OCI-LY3 (cell line): ENCODE results near the gene SNAI1.
"Not testable (repeated sequence)": the region's sequence is repeated elsewhere in the genome, so short reads cannot be mapped to it uniquely, and the experiment has no call there.

ENCODE experiments used
- H2AFZ ChIP-seq: fragments of 200-600, 300-600 bp; shearing (Covaris generic); 2 replicates; pipeline ENCODE4 v1.6.0; 2014; ENCODE audit warnings: antibody characterized with exemption, low read depth, low read length
- H3K27ac ChIP-seq: fragments of 200-600, 300-600 bp; sonication (generic); 2 replicates; pipeline ENCODE4 v1.5.1; 2014; ENCODE audit warnings: mild to moderate bottlenecking, low read length, moderate library complexity, mixed read lengths
- H3K27me3 ChIP-seq: fragments of 200-600, 300-600 bp; sonication (generic); 2 replicates; pipeline ENCODE4 v1.6.1; 2014; ENCODE audit warnings: low read depth, low read length, mixed read lengths
- H3K36me3 ChIP-seq: fragments of 200-600, 300-600 bp; sonication (generic); replicated peaks from 2 replicates; pipeline ENCODE3; 2014; ENCODE audit warnings: low read depth, low read length, mixed read lengths
- H3K4me1 ChIP-seq: fragments of 300-600, 200-600 bp; sonication (generic); 2 replicates; pipeline ENCODE4 v1.6.1; 2014; ENCODE audit warnings: low read length, mixed read lengths
- H3K4me2 ChIP-seq: fragments of 200-600, 300-600 bp; sonication (generic); 2 replicates; pipeline ENCODE4 v1.6.1; 2014; ENCODE audit warnings: low read length, mixed read lengths
- H3K4me3 ChIP-seq: fragments of 300-600, 200-600 bp; sonication (generic); 2 replicates; pipeline ENCODE4 v1.5.1; 2014; ENCODE audit warnings: antibody characterized with exemption, mild to moderate bottlenecking, low read length, moderate library complexity
- H3K79me2 ChIP-seq: fragments of 300-600, 200-600 bp; shearing (Covaris generic); 2 replicates; pipeline ENCODE4 v1.6.1; 2014; ENCODE audit warnings: mild to moderate bottlenecking, low read length, mixed read lengths
- H3K9ac ChIP-seq: fragments of 300-600, 200-600 bp; shearing (Covaris generic); 2 replicates; pipeline ENCODE4 v1.6.0; 2014; ENCODE audit warnings: mild to moderate bottlenecking, low read length, moderate library complexity
- H3K9me3 ChIP-seq: fragments of 200-600, 300-600 bp; shearing (Covaris generic); 2 replicates; pipeline ENCODE4 v1.6.1; 2014; ENCODE audit warnings: low read length, mixed read lengths; ENCODE audit not compliant: insufficient read depth
- H4K20me1 ChIP-seq: fragments of 200-600, 300-600 bp; sonication (generic); 2 replicates; pipeline ENCODE4 v1.6.1; 2016; ENCODE audit warnings: low read length, mixed read lengths; ENCODE audit not compliant: insufficient read depth
- CTCF ChIP-seq: fragments of 200-600, 300-600 bp; sonication (generic); IDR thresholded peaks from 2 replicates; pipeline ENCODE4 v1.5.1; 2014; ENCODE audit warnings: antibody characterized with exemption, low read length, low read depth
- EZH2phosphoT487 ChIP-seq: fragments of 200-600 bp; shearing (Covaris generic); IDR thresholded peaks from 2 replicates; pipeline ENCODE4 v1.6.1; 2018; ENCODE audit warnings: antibody characterized with exemption, mixed run types, low read depth

Gene SNAI1

GRCh38 chr20:50008007-50008406 is 25.2 kb downstream of the SNAI1 start:
- no peaks in the 10 kb centered on the region for H3K9me3 ChIP-seq
- no peak overlapping the region for H3K4me3 ChIP-seq
- H3K79me2 ChIP-seq, result no peaks in the 10 kb centered on the region
- no peaks in the 10 kb centered on the region for H3K36me3 ChIP-seq
- H2AFZ ChIP-seq, result no peak overlapping the region
- no peaks in the 10 kb centered on the region for H3K27me3 ChIP-seq
- TF ChIP-seq EZH2phosphoT487 (no peak), CTCF (no peak)
- H3K9ac ChIP-seq, result no peak overlapping the region
- peaks cover 33% of the 10 kb centered on the region for H3K4me1 ChIP-seq
- no peaks in the 10 kb centered on the region for H4K20me1 ChIP-seq
- no peak overlapping the region for H3K4me2 ChIP-seq
- no peak overlapping the region for H3K27ac ChIP-seq

GRCh38 chr20:50009521-50010454 is 27.0 kb downstream of the SNAI1 start:
- Histone ChIP-seq H2AFZ (no peak overlapping the region), H3K9ac (no peak overlapping the region), H3K4me1 (peaks cover 29% of the 10 kb centered on the region), H3K4me2 (no peak overlapping the region), H3K27me3 (no peaks in the 10 kb centered on the region), H4K20me1 (no peaks in the 10 kb centered on the region), H3K79me2 (no peaks in the 10 kb centered on the region), H3K27ac (no peak overlapping the region), H3K4me3 (no peak overlapping the region), H3K36me3 (no peaks in the 10 kb centered on the region), H3K9me3 (no peaks in the 10 kb centered on the region)
- TF ChIP-seq EZH2phosphoT487 (no peak), CTCF (no peak)

- not testable (repeated sequence) for H3K9me3 ChIP-seq, H3K36me3 ChIP-seq, H3K4me3 ChIP-seq, H3K27ac ChIP-seq, H2AFZ ChIP-seq, H3K27me3 ChIP-seq, H3K4me2 ChIP-seq, H3K9ac ChIP-seq, H4K20me1 ChIP-seq, H3K79me2 ChIP-seq
- peaks cover 14% of the 10 kb centered on the region for H3K4me1 ChIP-seq
These were observed 28.8 kb downstream of the SNAI1 start for GRCh38 chr20:50011597-50011996.

- H3K9me3 ChIP-seq, result no peaks in the 10 kb centered on the region
- H3K4me1 ChIP-seq, result peaks cover 14% of the 10 kb centered on the region
- no peak for TF ChIP-seq EZH2phosphoT487
- no peak for TF ChIP-seq CTCF
- H3K27me3 ChIP-seq, result no peaks in the 10 kb centered on the region
- no peaks in the 10 kb centered on the region for H3K79me2 ChIP-seq
- H3K9ac ChIP-seq, result peak overlapping the region; percentile 21; the same call in 1 of the 2 replicates
- no peaks in the 10 kb centered on the region for H3K36me3 ChIP-seq
- H4K20me1 ChIP-seq, result no peaks in the 10 kb centered on the region
- H3K4me3 ChIP-seq, result peak overlapping the region; percentile 19
- peak overlapping the region; percentile 84 for H2AFZ ChIP-seq
- peak overlapping the region; percentile 54 for H3K27ac ChIP-seq
- H3K4me2 ChIP-seq, result peak overlapping the region; percentile 53
These were observed 29.8 kb downstream of the SNAI1 start for GRCh38 chr20:50012282-50013263.
